Calu3 (cell line): ENCODE measurements around the gene LGI1. TPM values are rescaled to one million over a fixed set of nuclear protein-coding genes. Genes with fewer than 3 reads are reported as not detected.

ENCODE experiments used
- BruUV-seq: library from RNA; stranded (reverse); fragments of 400-500 nt; replicated peaks from 2 replicates; lab custom pipeline; 2021; lab: Mats Ljungman, UMichigan
- CTCF ChIA-PET: fragments of 300-600 bp; sonication (Branson Sonifier 250); formaldehyde crosslinking; loops from one replicate; lab custom pipeline; 2022; ENCODE audit warnings: antibody characterized with exemption; lab: Charles Lee
- DNase-seq: peaks from one replicate; pipeline ENCODE4 v3.0.0; 2022
- H3K27ac Mint-ChIP-seq: one replicate; pipeline ENCODE4 v1.8.0; 2022; ENCODE audit warnings: mixed read lengths; ENCODE audit not compliant: unreplicated experiment
- H3K27me3 Mint-ChIP-seq: one replicate; pipeline ENCODE4 v1.8.0; 2022; ENCODE audit warnings: mixed read lengths; ENCODE audit not compliant: unreplicated experiment
- H3K36me3 Mint-ChIP-seq: one replicate; pipeline ENCODE4 v1.8.0; 2022; ENCODE audit warnings: mild to moderate bottlenecking, moderate library complexity, mixed read lengths; ENCODE audit not compliant: insufficient read depth, unreplicated experiment
- H3K4me1 Mint-ChIP-seq: one replicate; pipeline ENCODE4 v1.8.0; 2022; ENCODE audit warnings: mild to moderate bottlenecking, low read depth, mixed read lengths; ENCODE audit not compliant: unreplicated experiment
- H3K4me3 Mint-ChIP-seq: one replicate; pipeline ENCODE4 v1.8.0; 2022; ENCODE audit warnings: mild to moderate bottlenecking, low read depth, moderate library complexity, mixed read lengths; ENCODE audit not compliant: unreplicated experiment
- H3K9me3 Mint-ChIP-seq: one replicate; pipeline ENCODE4 v1.8.0; 2022; ENCODE audit warnings: low read depth, mixed read lengths; ENCODE audit not compliant: unreplicated experiment
- intact Hi-C: fragments of 100-400 bp; cut with micrococcal nuclease; formaldehyde crosslinking; loops from one replicate; pipeline ENCODE4 v1.10.0; 2022; ENCODE audit not compliant: unreplicated experiment
- total RNA-seq: library from RNA; stranded (reverse); gene quantifications from 2 replicates; pipeline ENCODE4 v1.2.3, GENCODE V29; 2022
- TF ChIP-seq, protein P1 (sequence below): fragments of 200-600 bp; IDR thresholded peaks from one replicate; pipeline ENCODE4 v1.8.0; 2022; ENCODE audit warnings: antibody characterized with exemption; ENCODE audit not compliant: unreplicated experiment

Gene LGI1
- total RNA-seq, 1 experiment from 2014 or later = not detected

DNA sequence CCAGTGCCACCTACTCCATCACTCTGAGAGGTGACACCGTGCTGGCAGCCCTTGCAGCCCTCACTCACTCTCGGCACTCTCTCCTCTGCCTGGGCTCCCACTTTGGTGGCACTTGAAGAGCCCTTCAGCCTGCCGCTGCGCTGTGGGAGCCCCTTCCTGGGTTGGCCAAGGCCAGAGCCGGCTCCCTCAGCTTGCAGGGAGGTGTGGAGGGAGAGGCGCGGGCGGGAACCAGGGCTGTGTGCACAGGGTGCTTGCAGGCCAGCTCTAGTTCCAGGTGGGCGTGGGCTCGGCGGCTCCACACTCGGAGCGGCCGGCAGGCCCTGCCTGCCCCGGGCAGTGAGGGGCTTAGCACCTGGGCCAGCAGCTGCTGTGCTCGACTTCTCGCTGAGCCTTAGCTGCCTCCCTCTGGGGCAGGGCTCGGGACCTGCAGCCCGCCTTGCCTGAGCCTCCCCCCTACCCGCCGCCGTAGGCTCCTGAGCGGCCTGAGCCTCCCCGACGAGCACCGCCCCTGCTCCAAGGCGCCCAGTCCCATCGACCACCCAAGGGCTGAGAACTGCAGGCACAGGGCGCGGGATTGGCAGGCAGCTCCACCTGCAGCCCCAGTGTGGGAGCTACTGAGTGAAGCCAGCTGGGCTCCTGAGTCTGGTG, 87.4 kb downstream of the LGI1 start:
- no TSS peak for BruUV-seq
- DNase-seq = no peak

More for the DNA sequence above, 87.4 kb downstream of the LGI1 start:
- Mint-ChIP-seq H3K27ac (no peak overlapping the region), H3K9me3 (no peaks in the 10 kb centered on the region), H3K36me3 (no peaks in the 10 kb centered on the region), H3K4me1 (no peaks in the 10 kb centered on the region), H3K4me3 (no peak overlapping the region), H3K27me3 (peaks cover 40% of the 10 kb centered on the region)
- intact Hi-C loops = no loop called here
- CTCF ChIA-PET = no interaction called here
- TF ChIP-seq, protein P1, sequence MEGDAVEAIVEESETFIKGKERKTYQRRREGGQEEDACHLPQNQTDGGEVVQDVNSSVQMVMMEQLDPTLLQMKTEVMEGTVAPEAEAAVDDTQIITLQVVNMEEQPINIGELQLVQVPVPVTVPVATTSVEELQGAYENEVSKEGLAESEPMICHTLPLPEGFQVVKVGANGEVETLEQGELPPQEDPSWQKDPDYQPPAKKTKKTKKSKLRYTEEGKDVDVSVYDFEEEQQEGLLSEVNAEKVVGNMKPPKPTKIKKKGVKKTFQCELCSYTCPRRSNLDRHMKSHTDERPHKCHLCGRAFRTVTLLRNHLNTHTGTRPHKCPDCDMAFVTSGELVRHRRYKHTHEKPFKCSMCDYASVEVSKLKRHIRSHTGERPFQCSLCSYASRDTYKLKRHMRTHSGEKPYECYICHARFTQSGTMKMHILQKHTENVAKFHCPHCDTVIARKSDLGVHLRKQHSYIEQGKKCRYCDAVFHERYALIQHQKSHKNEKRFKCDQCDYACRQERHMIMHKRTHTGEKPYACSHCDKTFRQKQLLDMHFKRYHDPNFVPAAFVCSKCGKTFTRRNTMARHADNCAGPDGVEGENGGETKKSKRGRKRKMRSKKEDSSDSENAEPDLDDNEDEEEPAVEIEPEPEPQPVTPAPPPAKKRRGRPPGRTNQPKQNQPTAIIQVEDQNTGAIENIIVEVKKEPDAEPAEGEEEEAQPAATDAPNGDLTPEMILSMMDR = no peak

Other genes starting within 250 kb of the LGI1 start
- gene FFAR4, start 191.3 kb upstream of the LGI1 start, total RNA-seq = 0.61 and 0.97 TPM in 2 replicates
- gene RBP4, start 156.7 kb upstream of the LGI1 start, total RNA-seq = 1.5 and 2.6 TPM in 2 replicates
- not detected in 2 replicates for gene PDE6C, start 145.4 kb upstream of the LGI1 start, total RNA-seq
- gene FRA10AC1, start 55.3 kb upstream of the LGI1 start, total RNA-seq = 6.5 and 7.6 TPM in 2 replicates
- gene SLC35G1, start 136.0 kb downstream of the LGI1 start, total RNA-seq = 3.6 and 4.6 TPM in 2 replicates
- gene PLCE1, start 236.0 kb downstream of the LGI1 start, total RNA-seq = 1.8 and 3.2 TPM in 2 replicates